ENCODE measurements around the gene STX1B.
"Not testable (repeated sequence)": the region's sequence is repeated elsewhere in the genome, so short reads cannot be mapped to it uniquely, and the experiment has no call there.

- TF ChIP-seq, protein P1, sequence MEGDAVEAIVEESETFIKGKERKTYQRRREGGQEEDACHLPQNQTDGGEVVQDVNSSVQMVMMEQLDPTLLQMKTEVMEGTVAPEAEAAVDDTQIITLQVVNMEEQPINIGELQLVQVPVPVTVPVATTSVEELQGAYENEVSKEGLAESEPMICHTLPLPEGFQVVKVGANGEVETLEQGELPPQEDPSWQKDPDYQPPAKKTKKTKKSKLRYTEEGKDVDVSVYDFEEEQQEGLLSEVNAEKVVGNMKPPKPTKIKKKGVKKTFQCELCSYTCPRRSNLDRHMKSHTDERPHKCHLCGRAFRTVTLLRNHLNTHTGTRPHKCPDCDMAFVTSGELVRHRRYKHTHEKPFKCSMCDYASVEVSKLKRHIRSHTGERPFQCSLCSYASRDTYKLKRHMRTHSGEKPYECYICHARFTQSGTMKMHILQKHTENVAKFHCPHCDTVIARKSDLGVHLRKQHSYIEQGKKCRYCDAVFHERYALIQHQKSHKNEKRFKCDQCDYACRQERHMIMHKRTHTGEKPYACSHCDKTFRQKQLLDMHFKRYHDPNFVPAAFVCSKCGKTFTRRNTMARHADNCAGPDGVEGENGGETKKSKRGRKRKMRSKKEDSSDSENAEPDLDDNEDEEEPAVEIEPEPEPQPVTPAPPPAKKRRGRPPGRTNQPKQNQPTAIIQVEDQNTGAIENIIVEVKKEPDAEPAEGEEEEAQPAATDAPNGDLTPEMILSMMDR (IDR thresholded peaks at IDR 0.05): not testable (repeated sequence)
- TF ChIP-seq POLR2A, EP300 (IDR thresholded peaks at IDR 0.05): not testable (repeated sequence)
Observed at GRCh38 chr16:31011815-31012214, 1.4 kb upstream of the STX1B start.

Data from tibial nerve (tissue), 4 donors.